Left ventricle myocardium inferior (tissue), 1 donor: ENCODE measurements around the gene PRCD. TPM values are rescaled to one million over a fixed set of nuclear protein-coding genes. Genes with fewer than 3 reads are reported as not detected.
A peak's percentile ranks its signal among the peaks of the same experiment; 100 is the strongest.

Source experiments
- DNase-seq: peaks from one replicate; pipeline ENCODE4 v3.0.0-alpha.2; 2020
- H3K27ac ChIP-seq: fragments of 200-600 bp; replicated peaks from 2 replicates; pipeline ENCODE4 v1.8.0; 2021
- H3K27me3 ChIP-seq: fragments of 200-600 bp; 2 replicates; pipeline ENCODE4 v1.8.0; 2021; ENCODE audit warnings: low read depth
- H3K36me3 ChIP-seq: fragments of 200-600 bp; 2 replicates; pipeline ENCODE4 v1.8.0; 2021
- H3K4me1 ChIP-seq: fragments of 200-600 bp; 2 replicates; pipeline ENCODE4 v1.8.0; 2021
- H3K4me3 ChIP-seq: fragments of 200-600 bp; 2 replicates; pipeline ENCODE4 v1.8.0; 2021; ENCODE audit warnings: mild to moderate bottlenecking, moderate library complexity
- H3K9me3 ChIP-seq: fragments of 200-600 bp; replicated peaks from 2 replicates; pipeline ENCODE4 v1.8.0; 2021
- CTCF ChIP-seq: fragments of 200-600 bp; IDR thresholded peaks from 2 replicates; pipeline ENCODE4 v1.8.0; 2021; ENCODE audit warnings: antibody characterized with exemption, mild to moderate bottlenecking, borderline replicate concordance
- intact Hi-C: fragments of 100-400 bp; cut with micrococcal nuclease; formaldehyde crosslinking; loops from one replicate; pipeline ENCODE4 v1.11.0; 2022
- total RNA-seq: library from RNA; stranded (reverse); fragmentation: NEBNext Ultra II Directional; extraction: Animal tissue kit (Norgen Biotek cat#: 25700); gene quantifications from one replicate; pipeline ENCODE4 v1.2.1, GENCODE V29; 2021
- donor health status: DM: no; HTN: yes; CAD: no; lungs with severe emphysema.

The PRCD gene
- total RNA-seq, 1 donor from 2014 or later = 3.9 TPM

- intact Hi-C loops = no loop called here
- Histone ChIP-seq H3K9me3 (no peaks in the 10 kb centered on the region), H3K36me3 (no peaks in the 10 kb centered on the region), H3K27ac (peak overlapping the region; percentile 84), H3K27me3 (no peaks in the 10 kb centered on the region), H3K4me1 (peaks cover 71% of the 10 kb centered on the region), H3K4me3 (peak overlapping the region; percentile 41)
- TF ChIP-seq CTCF = no peak
- peak; percentile 69 for DNase-seq
These were observed 46.8 kb upstream of the PRCD start for GRCh38 chr17:76492989-76493501.

- no peak for TF ChIP-seq CTCF
- Histone ChIP-seq H3K4me3 (peak overlapping the region; percentile 41), H3K36me3 (no peaks in the 10 kb centered on the region), H3K9me3 (no peaks in the 10 kb centered on the region), H3K4me1 (peaks cover 76% of the 10 kb centered on the region), H3K27me3 (no peaks in the 10 kb centered on the region), H3K27ac (peak overlapping the region; percentile 84)
- intact Hi-C loops = no loop called here
- DNase-seq = no peak
These were observed 46.2 kb upstream of the PRCD start for GRCh38 chr17:76493505-76494167.

- Histone ChIP-seq H3K36me3 (no peaks in the 10 kb centered on the region), H3K27me3 (no peaks in the 10 kb centered on the region), H3K4me1 (peaks cover 88% of the 10 kb centered on the region), H3K4me3 (no peak overlapping the region), H3K27ac (peak overlapping the region; percentile 19), H3K9me3 (no peaks in the 10 kb centered on the region)
- TF ChIP-seq CTCF = no peak
- DNase-seq = no peak
- intact Hi-C loops = no loop called here
These were observed 44.0 kb upstream of the PRCD start for GRCh38 chr17:76495663-76496400.

GRCh38 chr17:76496464-76496863 lies 43.4 kb upstream of the PRCD start:
- intact Hi-C loops = no loop called here
- H3K4me3 ChIP-seq = no peak overlapping the region
- DNase-seq = no peak
- TF ChIP-seq CTCF = no peak
- peaks cover 88% of the 10 kb centered on the region for H3K4me1 ChIP-seq
- H3K36me3 ChIP-seq = no peaks in the 10 kb centered on the region
- H3K9me3 ChIP-seq = no peaks in the 10 kb centered on the region
- H3K27ac ChIP-seq = peak overlapping the region; percentile 97
- H3K27me3 ChIP-seq = no peaks in the 10 kb centered on the region

- Histone ChIP-seq H3K36me3 (no peaks in the 10 kb centered on the region), H3K27ac (peak overlapping the region; percentile 97), H3K4me3 (peak overlapping the region; percentile 76), H3K9me3 (no peaks in the 10 kb centered on the region), H3K27me3 (no peaks in the 10 kb centered on the region), H3K4me1 (peaks cover 84% of the 10 kb centered on the region)
- TF ChIP-seq CTCF = no peak
- intact Hi-C loops = no loop called here
- no peak for DNase-seq
These were observed 42.2 kb upstream of the PRCD start for GRCh38 chr17:76497699-76497978.
